Measurements from ENCODE around the gene CHADL.
"Not testable (repeated sequence)": the region's sequence is repeated elsewhere in the genome, so short reads cannot be mapped to it uniquely, and the experiment has no call there.

CHADL gene, protein sequence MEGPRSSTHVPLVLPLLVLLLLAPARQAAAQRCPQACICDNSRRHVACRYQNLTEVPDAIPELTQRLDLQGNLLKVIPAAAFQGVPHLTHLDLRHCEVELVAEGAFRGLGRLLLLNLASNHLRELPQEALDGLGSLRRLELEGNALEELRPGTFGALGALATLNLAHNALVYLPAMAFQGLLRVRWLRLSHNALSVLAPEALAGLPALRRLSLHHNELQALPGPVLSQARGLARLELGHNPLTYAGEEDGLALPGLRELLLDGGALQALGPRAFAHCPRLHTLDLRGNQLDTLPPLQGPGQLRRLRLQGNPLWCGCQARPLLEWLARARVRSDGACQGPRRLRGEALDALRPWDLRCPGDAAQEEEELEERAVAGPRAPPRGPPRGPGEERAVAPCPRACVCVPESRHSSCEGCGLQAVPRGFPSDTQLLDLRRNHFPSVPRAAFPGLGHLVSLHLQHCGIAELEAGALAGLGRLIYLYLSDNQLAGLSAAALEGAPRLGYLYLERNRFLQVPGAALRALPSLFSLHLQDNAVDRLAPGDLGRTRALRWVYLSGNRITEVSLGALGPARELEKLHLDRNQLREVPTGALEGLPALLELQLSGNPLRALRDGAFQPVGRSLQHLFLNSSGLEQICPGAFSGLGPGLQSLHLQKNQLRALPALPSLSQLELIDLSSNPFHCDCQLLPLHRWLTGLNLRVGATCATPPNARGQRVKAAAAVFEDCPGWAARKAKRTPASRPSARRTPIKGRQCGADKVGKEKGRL

DNA sequence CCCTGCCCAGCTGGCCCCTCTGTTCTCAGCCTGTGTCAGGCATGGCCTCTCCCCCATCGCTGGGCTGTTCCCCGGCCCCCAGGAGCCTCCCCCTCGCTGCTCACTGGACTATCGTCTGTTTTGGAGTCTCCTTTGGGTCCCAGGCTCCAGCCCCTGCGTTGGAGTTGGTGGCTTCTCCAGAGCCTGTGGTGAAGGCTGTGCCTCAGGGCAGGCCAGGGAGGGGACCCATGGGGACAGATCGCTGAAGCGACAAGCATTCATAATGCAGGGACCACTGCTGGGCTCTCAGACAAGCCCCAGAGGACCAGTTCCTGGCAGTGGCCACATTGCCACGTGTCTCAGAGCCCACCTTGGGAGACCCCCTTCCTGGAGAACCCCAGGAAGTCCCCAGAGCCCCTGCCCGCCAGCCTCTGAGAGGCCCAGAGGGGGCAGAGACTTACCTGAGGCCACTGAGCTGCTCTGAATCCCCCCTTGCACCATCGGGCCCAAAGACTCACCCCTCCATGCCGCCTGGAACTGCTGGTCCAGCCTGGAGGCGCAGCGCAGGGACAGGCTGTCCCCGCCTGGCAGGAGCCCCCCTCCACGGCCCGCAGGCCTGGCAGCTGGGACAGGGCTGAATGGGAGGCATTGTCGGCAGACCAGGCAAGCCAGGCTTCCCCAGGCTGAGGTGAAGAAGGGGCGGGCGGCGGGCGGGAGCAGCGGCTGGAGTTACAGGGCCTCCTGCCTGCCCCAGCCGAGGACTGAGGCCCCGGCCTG lies at the start of gene CHADL:
CHADL (minus strand) TSS at position 555 of the 756 bp plus-strand sequence; CDS start at position 505, 50 bp downstream.
- no peak for DNase-seq (ENCODE audit: low spot score)

DNA sequence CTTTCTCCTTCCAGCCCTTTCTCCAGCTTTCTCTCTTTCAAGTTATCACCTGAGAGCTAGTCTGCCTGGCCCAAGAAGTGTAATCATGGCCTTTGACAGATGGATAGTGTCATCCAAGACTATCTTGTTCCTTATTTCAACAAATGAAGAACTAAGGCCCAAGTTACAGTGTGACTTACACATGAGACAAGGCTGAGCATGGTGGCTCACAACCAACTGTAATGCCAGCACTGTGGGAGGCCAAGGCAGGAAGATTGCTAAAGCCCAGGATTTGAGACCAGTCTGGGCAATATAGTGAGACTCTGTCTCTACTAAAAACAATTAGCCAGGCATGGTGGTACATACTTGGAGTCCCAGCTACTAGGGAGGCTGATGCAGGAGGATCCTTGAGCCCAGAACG lies 48.9 kb upstream of the CHADL start:
- no peak for DNase-seq (ENCODE audit: low spot score)

DNA sequence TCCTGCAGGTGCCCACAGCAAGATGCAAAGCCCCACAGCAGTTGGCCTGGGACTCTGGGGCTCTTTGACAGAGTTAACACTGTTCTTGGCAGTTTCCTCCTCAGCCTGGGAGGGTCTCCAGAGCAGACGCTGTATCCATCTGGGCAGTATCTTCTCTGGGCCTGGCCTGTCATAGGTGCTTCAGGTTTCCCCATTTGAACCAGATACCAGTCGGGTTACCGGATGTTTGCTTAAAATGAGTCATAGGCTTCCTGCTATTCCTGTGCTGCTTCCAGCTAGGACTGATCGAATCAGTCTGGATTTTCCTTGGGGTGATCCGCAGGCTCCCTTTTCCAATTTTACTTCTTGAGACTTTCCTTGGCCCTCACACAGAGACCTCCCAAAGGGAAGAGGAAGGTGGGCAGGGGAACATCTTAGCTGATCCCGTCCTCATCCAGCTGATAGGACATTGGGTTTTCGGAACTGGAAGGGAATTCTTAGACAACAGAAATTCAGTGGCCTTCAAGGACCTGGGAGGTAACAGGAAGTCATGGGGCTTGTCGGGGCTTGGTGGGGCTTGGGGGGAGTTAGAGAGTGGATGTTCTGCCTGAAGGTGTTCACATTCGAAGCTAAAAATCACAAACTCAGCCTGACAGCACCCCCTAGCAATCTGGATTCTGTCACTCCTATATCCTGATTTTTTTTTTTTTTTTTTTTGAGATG lies 47.7 kb upstream of the CHADL start:
- DNase-seq (ENCODE audit: low spot score), result no peak

DNA sequence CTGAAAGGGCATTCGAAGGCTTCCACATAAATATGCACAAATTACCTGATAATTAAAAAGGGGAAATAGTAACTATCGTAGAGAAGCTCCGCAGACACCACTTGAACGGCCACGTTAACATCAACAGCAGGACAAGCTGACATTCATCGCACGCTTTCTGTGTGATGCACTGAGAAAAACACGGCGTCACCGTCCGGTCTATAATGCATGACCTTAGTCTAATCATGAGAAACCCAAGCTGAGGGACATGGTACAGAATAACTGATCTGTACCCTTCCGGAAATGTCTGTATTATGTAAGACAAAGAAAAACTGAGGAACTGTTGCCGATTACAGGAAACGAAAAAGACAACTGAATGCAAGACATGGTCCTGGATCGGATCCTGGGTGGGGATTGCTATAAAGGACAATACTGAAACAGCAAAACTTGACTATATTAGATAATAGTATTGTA lies 45.9 kb upstream of the CHADL start:
- peak; percentile 53 for DNase-seq (ENCODE audit: low spot score)

DNA sequence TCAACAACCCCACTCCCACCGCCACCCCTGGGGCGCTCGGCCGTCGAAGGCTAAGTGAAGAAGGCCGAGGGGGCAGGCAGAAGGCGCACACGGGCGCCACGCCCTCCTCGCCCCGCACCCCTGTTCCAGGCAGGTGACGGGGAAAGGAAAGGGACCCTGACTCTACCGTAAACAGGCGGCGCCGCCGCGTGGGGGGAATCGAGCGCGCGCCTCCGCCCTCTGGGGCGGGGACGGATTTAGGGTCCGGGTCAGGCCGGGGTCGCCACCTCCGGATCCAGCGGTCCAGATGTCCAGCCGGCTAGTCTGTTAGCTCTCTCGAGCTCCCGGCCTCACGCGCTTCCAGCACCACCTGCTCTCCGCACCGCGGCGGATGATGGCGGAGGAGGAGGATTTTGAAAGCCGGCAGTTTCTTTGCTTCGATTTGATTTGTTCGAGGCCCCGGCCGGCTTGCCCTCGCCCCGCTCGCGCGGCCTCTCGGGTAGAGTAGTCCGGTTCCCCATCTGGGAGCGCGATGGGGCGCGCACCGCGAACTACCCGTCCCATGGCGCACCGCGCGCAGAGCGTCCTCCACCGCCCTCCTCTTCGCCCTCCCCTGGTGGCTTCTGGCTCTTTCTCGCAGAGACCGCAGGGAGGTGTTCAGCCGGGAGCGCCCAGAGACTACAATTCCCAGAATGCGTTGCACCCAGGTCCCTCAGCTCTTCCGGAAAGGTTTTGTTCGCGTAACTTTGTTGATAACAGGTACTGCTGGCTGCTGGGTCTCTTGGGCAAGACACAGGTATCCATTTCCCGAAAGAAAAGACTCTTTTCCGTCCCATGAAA lies 45.3 kb upstream of the CHADL start, which contains the start of gene RANGAP1:
RANGAP1 (minus strand) TSS at position 368 of the 819 bp plus-strand sequence. CDS start 5,143 bp downstream, outside the sequence.
- peak; percentile 98 for DNase-seq (ENCODE audit: low spot score)

DNA sequence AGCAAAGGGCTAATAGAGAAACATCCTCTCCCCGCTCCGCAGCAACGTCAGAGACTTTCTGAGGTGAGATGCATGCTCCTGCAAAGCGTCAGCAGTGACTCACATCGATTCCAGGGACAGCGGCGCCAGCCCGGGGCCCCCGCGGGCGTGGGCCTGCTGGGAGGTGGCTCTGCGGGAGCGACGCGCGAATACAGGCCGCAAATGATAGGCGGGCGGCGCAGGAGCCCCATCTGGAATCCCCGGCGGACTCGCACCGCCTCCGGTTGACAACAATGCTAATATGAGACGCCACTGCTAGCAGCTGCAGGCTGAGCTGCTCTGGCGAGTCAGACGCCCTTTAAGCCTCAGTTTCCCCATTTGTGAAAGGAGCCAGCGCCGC lies 44.7 kb upstream of the CHADL start:
- DNase-seq (ENCODE audit: low spot score), result peak; percentile 89

DNA sequence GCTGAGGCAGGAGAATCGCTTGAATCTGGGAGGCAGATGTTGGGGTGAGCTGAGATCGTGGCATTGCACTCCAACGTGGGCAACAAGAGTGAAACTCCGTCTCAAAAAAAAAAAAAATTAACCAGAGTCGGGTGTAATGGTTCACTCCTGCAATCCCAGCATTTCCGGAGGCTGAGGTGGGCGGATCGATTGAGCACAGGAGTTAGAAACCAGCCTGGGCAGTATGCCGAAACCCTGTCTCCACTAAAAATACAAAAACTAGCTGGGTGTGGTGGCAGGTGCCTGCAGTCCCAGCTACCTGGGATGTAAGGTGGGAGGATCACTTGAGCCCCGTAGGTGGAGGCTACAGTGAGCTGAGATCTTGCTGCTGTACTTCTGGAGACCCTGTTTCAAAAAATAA lies 43.7 kb upstream of the CHADL start:
- no peak for DNase-seq (ENCODE audit: low spot score)

DNA sequence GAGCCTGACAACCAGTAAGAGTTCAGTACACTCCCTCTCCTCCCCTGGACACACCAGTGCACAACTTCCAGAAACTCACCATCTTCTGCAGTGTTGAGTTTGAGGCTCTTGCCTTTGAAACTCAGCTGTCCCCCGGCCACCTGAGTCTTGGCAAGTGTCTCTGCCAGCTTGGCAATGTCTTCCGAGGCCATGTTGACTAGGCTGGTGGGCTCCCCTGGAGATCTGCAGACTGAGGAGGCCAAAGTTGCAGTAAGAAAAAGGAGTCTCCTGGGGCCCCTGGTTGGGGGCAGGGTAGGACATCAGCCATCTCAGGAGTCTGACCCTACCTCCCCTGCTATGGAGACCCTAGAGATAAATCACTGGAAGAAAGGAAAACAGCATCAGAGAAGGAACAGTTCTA lies 40.1 kb upstream of the CHADL start:
- DNase-seq (ENCODE audit: low spot score), result no peak

DNA sequence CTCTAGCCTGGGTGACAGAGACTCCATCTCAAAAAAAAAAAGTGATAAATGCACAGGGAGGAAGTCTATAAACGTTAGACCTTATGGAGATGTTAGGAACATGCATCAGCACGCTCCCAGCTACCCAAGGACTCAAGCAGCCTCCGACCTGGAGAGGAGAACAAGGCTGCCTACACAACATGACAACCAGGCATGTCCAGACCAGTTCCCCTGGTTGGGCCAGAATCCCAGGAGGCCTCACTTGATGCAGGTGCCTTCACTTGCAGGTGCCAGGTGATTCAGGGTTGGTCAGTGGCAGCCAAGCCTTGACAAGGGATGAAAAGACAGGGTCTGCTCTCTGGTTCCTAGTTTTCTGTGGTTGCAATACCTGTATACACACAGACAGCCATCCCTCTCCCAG lies 39.3 kb upstream of the CHADL start:
- no peak for DNase-seq (ENCODE audit: low spot score)

DNA sequence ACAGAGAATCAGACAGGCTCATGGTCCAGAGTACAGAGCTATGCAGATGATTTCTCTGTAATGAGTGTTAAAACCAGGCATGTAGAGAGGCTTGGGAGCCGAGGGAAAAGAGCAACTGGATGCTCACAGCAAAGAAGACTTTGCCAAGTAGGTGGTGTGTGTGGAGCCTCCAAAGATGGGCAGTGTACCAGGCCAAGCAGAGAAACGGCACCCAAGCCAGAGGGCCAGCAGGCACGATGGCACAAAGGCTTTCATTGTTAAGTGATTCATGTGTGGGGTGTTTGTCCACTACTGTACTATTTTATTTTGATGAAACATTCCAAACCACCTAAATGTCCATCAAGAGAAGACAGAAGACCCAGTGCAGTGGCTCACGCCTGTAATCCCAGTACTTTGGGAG lies 34.1 kb upstream of the CHADL start:
- DNase-seq (ENCODE audit: low spot score), result no peak

DNA sequence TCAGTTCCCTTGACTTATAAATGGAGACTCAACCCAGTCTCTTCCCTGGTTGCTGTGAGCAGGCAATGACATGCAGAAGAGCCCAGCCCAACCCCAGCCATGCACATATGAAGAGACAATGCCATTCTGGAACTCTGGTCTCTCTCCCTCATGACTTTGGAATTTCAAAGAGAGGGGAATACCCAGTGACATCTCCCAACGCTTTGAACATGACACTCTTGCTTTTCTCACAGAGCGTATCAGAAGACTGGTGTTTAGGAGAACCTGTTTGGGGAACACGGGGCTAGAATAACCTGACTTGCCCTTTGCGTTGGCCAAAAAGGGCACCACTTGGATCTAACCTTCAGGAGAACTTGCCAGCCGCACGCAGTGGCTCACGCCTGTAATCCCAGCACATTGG lies 32.4 kb upstream of the CHADL start:
- no peak for DNase-seq (ENCODE audit: low spot score)

DNA sequence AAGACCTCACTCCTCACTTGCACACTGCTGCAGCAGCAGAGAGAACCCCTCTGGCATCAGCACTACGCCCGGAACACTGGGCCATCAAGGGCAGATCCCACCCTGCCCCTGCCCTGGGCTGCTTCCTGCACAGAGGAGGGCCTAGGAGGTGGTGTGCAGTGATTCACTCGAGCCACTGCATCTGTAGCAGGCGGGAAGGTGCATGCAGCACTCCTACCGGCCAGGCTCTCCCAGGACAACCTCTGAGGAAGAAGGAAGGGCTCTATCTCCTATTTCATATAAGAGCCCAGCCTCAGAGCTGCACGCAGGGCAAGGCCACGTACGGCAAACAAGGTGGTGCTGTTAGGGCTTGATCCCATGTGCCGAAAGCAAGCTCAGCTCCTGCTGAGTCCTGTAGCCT lies 31.1 kb upstream of the CHADL start:
- DNase-seq (ENCODE audit: low spot score), result no peak

DNA sequence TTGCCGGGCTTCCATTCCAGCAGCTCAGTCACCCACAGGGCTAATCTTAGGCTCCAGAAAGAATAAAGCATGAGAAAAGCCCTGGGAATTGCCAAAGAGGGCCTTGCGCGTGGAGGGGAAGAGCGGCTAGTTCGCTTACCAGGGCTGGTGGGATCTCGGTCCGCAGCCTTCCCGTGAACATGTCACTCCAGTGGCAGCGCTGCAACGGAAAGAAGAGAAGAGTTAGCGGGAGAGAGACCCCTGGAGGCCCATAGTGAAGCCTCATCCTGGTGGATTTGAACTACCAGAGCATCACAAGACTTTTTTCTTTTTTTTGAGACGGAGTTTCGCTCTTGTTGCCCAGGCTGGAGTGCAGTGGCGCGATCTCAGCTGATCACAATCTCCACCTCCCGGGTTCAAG lies 27.2 kb upstream of the CHADL start:
- no peak for DNase-seq (ENCODE audit: low spot score)

DNA sequence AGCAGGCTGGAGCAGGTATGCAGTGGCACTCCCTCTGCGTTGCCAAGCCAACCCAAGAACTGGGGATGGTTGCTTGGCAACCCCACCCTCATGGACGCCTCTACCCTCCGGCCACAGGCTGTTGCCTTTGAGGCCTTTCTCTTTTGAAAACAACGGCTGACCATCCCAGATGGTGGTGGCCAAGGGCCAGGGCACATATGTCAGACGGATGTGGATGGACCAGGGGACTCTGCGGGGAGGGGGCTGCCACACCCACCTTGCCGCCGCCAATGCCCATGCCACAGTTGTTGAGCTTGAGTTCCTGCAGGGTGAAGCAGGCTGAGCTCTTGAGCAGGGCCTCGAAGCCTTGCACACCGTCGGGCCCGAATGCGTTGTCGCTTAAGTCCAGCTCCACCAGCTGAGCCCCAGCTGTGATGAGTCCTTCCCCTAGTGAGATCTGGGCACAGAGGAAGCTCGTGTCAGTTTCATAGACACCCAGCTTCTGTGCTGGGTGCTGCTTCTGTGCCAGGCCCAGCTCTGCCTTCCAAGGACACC lies 23.7 kb upstream of the CHADL start:
- no peak for DNase-seq (ENCODE audit: low spot score)

DNA sequence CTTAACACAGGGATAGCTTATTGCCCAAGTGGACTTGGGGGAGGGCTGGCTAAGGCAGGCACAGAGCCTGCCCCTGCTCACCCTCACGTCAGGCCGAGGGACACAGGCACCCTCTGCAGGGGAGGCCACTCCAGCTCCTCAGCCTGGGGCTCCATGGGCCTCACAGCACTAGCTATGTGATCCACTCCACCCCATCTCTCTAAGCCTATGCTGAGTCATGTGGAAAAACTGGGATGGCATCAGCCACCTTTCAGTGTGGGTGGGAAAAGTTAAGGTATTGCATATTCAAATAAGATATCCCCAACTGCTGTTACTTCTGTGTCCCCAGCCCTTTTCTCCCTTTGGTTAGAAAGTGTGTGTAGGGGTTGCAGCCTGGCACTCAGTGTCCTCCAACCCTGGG lies 23.0 kb upstream of the CHADL start:
- DNase-seq (ENCODE audit: low spot score), result no peak

DNA sequence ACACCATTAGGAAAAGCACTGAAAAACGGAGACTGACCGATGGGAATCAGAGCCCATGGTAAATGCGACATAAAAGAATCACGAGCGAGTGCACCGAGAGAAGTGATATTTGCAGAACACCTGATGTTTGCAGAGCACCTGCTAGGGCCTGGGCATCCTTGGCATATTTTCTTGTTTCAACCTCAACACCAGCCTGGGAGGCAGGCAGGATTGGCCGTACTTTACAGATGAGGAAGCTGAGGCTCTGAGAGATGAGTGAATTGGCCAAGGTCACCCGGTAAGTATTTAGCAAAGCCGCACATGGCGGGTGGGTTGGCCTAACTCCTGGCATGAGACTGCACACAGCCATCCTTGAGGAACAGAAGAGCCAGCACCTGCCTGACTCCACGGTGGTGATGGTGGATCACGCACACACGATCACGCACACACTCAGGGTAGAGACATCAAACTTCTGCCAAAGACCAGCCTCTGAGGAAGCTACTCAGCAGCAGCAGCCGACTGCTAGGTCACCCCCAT lies 21.6 kb upstream of the CHADL start:
- no peak for DNase-seq (ENCODE audit: low spot score)

DNA sequence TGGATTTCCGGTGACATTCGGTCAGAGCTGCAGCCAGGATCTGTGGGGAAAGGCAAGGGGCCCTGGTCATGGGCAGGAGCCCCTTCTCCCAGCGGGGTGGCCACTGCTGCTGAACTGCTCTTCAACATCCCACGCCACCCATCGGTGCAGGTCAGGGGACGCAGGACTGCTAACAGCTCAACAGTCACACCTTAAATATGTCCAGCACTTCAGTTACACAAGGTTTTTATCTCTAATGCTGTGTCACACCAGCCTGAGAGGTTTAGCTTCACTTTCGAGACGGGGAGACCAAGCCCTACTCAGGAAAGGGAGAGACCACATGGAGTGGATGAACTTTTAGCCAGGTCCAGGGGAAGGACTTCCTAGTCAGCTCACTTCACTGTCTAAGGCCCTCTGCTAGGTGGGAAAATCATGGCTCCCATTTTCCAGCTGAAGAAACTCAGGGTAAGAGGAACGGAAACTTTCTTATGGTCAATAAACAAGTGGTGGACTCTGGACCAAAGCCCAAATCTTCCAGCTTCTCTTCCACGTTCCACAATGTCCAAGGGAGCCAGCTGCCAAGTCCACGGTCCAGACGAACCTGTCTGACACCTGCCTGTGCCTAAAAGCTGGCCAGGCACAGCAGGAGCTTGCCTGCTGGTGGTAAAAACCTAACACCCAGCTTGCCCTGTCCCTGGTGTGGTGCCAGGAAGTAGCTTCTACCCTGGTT lies 21.0 kb upstream of the CHADL start:
- no peak for DNase-seq (ENCODE audit: low spot score)

DNA sequence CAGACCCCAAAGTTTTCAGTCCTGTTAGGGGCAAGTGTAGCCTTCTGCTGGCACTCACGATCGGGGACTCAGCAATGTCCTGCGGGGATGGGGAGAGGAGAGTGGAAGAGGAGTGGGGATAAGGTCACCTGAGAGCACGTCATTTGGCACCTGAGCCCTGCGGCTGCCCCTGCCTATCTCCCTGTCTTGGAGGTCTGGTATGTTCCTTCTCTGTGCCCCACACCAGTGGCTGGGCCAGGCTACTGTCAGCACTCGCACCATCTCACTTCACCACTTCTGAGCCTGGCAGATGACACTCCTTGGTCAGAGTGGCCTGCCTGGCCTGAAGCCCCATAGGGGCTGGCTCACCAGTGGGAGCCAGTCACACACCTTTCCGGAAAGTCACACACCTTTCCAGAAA lies 20.1 kb upstream of the CHADL start:
- DNase-seq (ENCODE audit: low spot score), result no peak

DNA sequence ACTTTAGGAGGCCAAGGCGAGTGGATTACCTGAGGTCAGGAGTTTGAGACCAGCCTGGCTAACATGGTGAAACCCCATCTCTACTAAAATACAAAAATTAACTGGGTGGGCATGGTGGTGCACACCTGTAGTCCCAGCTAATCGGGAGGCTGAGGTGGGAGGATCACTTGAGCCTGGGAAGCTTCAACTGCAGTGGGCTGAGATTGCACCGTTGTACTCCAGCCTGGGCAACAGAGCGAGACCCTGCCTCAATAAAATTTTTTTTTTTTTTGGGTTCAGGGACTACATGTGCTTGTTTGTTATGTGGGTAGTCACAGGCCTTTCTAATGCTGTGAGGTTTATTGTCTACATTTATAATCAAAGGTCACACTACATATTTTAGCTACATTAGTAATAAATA lies 19.0 kb upstream of the CHADL start:
- not testable (repeated sequence) for DNase-seq (ENCODE audit: low spot score)

DNA sequence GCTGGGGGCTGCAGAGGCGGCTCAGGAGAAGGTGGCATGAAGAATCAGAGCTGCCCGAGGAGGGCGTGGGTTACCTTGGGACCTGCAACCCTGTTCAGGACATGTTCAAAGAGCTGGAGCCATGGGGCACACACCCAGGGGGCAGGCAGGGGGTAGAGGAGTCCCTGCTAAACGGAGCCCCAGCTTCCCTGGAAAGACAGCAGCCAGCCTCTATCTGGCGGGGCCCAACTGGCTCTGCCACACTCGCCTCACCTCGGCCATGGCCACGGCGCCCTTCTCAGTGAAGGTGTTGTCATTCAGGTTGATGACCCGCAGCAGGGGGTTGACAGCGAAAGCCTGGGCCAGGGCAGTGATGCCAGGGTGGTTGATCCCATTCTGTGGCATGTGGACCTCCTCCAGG lies 17.0 kb upstream of the CHADL start:
- no peak for DNase-seq (ENCODE audit: low spot score)

Data from CD4-positive, alpha-beta T cell treated with Interleukin-2 at 100 ng/mL for 4 hours (primary cell).